B cell (primary cell): Measurements from ENCODE around the gene TTC28. TPM values are rescaled to one million over a fixed set of nuclear protein-coding genes. Genes with fewer than 3 reads are reported as not detected.
"Not testable (repeated sequence)": the region's sequence is repeated elsewhere in the genome, so short reads cannot be mapped to it uniquely, and the experiment has no call there.

Experiments
- ATAC-seq: fragments of 200-7000 bp; cut with Tn5 transposase; one replicate; pipeline ENCODE4 v1.10.0; 2021; ENCODE audit warnings: low read depth, mild to moderate bottlenecking, moderate number of reproducible peaks, moderate library complexity
- CTCF ChIA-PET: fragments of 350-600 bp; sonication (Branson Sonifier 250); formaldehyde crosslinking; loops from one replicate; lab custom pipeline; 2021; ENCODE audit warnings: antibody characterized with exemption, inconsistent platforms; lab: Charles Lee
- POLR2A ChIA-PET: fragments of 350-600 bp; sonication (Branson Sonifier 250); formaldehyde crosslinking; loops from one replicate; lab custom pipeline; 2021; ENCODE audit warnings: antibody characterized with exemption; lab: Charles Lee
- DNase-seq: peaks from one replicate; pipeline ENCODE4 v3.0.0; 2013
- H2AFZ ChIP-seq: 2 replicates; pipeline ENCODE4 v1.6.1; 2012; ENCODE audit warnings: mild to moderate bottlenecking, low read depth, low read length; ENCODE audit not compliant: insufficient read depth, poor library complexity, severe bottlenecking
- H3K27ac ChIP-seq, 2 donors: 1 replicate in 1 of 2; 2 replicates in 1 of 2; pipeline ENCODE4 v1.5.1; 2012 to 2013; ENCODE audit warnings: low read length in 2 of 2, mild to moderate bottlenecking in 2 of 2, moderate library complexity in 1 of 2
- H3K27me3 ChIP-seq, 4 experiments: fragments of 200-600 bp in 1 of 4; sonication (generic) in 1 of 4; replicated peaks in 1 of 4; 1 replicate in 2 of 4; 2 replicates in 2 of 4; pipeline versions ENCODE4 v1.6.1 to v1.7.0; 2013 to 2016; ENCODE audit warnings: low read length in 3 of 4, mild to moderate bottlenecking in 2 of 4, mixed read lengths in 1 of 4, moderate library complexity in 1 of 4; ENCODE audit not compliant: insufficient read depth in 4 of 4, control insufficient read depth in 3 of 4; ENCODE audit errors: control extremely low read depth in 1 of 4
- H3K36me3 ChIP-seq, 2 experiments: replicated peaks in 1 of 2; 1 replicate in 1 of 2; 2 replicates in 1 of 2; pipeline versions ENCODE4 v1.6.1 to v1.7.1; 2013; ENCODE audit warnings: low read length in 1 of 2; ENCODE audit not compliant: insufficient read depth in 2 of 2, control insufficient read depth in 1 of 2; ENCODE audit errors: control extremely low read depth in 1 of 2, extremely low read depth in 1 of 2
- H3K4me1 ChIP-seq, 2 donors: fragments of 200-600 bp in 1 of 2; sonication (generic) in 1 of 2; 1 replicate in 1 of 2; 2 replicates in 1 of 2; pipeline versions ENCODE4 v1.5.1 to v1.6.1; 2013 to 2017; ENCODE audit warnings: low read length in 2 of 2; ENCODE audit not compliant: control insufficient read depth in 2 of 2, insufficient read depth in 2 of 2
- H3K4me2 ChIP-seq: replicated peaks from 2 replicates; pipeline ENCODE3; 2012; ENCODE audit warnings: mild to moderate bottlenecking, low read depth, low read length; ENCODE audit not compliant: poor library complexity, severe bottlenecking
- H3K4me3 ChIP-seq, 5 experiments: fragments of 200-600 bp in 1 of 5; sonication (generic) in 1 of 5; 1 replicate in 3 of 5; 2 replicates in 2 of 5; pipeline versions ENCODE4 v1.5.1 to v1.7.0; 2011 to 2016; ENCODE audit warnings: low read length in 4 of 5, mild to moderate bottlenecking in 4 of 5, low read depth in 2 of 5, control low read depth in 1 of 5, moderate library complexity in 1 of 5; ENCODE audit not compliant: insufficient read depth in 1 of 5; ENCODE audit errors: control extremely low read depth in 1 of 5, extremely low read depth in 1 of 5
- H3K79me2 ChIP-seq: fragments of 200-600 bp; sonication (generic); one replicate; pipeline ENCODE4 v1.6.0; 2016; ENCODE audit warnings: low read length; ENCODE audit not compliant: control insufficient read depth, insufficient read depth
- H3K9ac ChIP-seq: fragments of 200-600 bp; sonication (generic); 2 replicates; pipeline ENCODE4 v1.6.1; 2017; ENCODE audit warnings: mild to moderate bottlenecking, low read length, moderate library complexity
- H3K9me3 ChIP-seq, 3 donors: one replicate each; pipeline versions ENCODE4 v1.6.1 to v1.7.1; 2013; ENCODE audit warnings: low read length in 2 of 3; ENCODE audit not compliant: control insufficient read depth in 2 of 3, insufficient read depth in 1 of 3; ENCODE audit errors: control extremely low read depth in 1 of 3
- H4K20me1 ChIP-seq: 2 replicates; pipeline ENCODE4 v1.6.0; 2012; ENCODE audit warnings: mild to moderate bottlenecking, low read length; ENCODE audit not compliant: insufficient read depth, control insufficient read depth, poor library complexity, severe bottlenecking
- H3K27ac Mint-ChIP-seq: one replicate; pipeline ENCODE4 v1.8.0; 2021; ENCODE audit warnings: mixed read lengths
- H3K27me3 Mint-ChIP-seq: one replicate; pipeline ENCODE4 v1.8.0; 2021; ENCODE audit warnings: mixed read lengths
- H3K4me1 Mint-ChIP-seq: one replicate; pipeline ENCODE4 v1.8.0; 2021; ENCODE audit warnings: mixed read lengths
- H3K4me3 Mint-ChIP-seq: one replicate; pipeline ENCODE4 v1.8.0; 2021; ENCODE audit warnings: mixed read lengths
- H3K9me3 Mint-ChIP-seq: one replicate; pipeline ENCODE4 v1.8.0; 2022; ENCODE audit warnings: mixed read lengths; ENCODE audit not compliant: insufficient read depth
- WGBS: methylation state at CpG from one replicate; pipeline ENCODE4 v1.1.5; 2013; ENCODE audit warnings: missing lambda C conversion rate; ENCODE audit not compliant: insufficient coverage; 5-methylcytosine and 5-hydroxymethylcytosine counted together
- intact Hi-C: fragments of 100-400 bp; cut with micrococcal nuclease; formaldehyde crosslinking; loops from one replicate; pipeline ENCODE4 v1.10.0; 2022
- polyA plus RNA-seq: library from polyadenylated mRNA; depleted of rRNA; stranded (reverse); fragments of >200 nt; gene quantifications from 2 replicates; pipeline ENCODE4 v1.2.3, GENCODE V29; 2012
- total RNA-seq, 2 donors: library from RNA; stranded (reverse); fragments of 120-200 nt in 1 of 2; gene quantifications; 1 replicate in 1 of 2; 2 replicates in 1 of 2; pipeline versions ENCODE4 v1.2.3 to v1.2.4, GENCODE V29; 2013 to 2022
- TF ChIP-seq, protein P1 (sequence below): fragments of 200-600 bp; IDR thresholded peaks from one replicate; pipeline ENCODE4 v1.8.0; 2022; ENCODE audit warnings: antibody characterized with exemption, mild to moderate bottlenecking

Gene TTC28
- total and polyA plus RNA-seq, 2 donors (not counting 1 experiment from before 2014, with no cell fraction given) = 4.5 to 7.3 TPM

DNA sequence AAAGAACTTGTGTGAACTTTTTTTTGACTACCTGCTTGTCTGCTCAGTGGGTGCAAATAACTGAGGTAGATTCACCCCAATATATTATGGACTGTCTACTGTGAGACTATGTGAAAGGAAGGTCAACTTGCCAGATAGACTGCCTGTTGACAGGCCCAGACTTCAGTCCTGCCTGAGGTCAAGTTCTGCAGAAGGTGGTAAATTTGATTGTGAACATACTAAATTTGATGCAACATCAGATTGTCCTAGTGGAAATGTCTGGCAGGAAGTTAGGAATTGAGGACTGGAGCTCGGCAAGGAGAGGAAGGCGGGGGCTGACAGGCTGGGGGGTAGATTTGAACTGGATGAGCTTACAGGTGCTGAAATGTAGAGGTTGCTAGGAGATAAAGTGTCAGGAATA lies 140.7 kb downstream of the TTC28 start:
- no peaks in the 10 kb centered on the region for H3K27me3 Mint-ChIP-seq
- Histone ChIP-seq H2AFZ (no peak overlapping the region), H3K79me2 (no peaks in the 10 kb centered on the region), H3K9me3 (peaks cover 0 to 6% (median 2%) of the 10 kb centered on the region in 3 donors), H3K4me2 (no peak overlapping the region), H3K27ac (no peak overlapping the region), H3K9ac (no peak overlapping the region), H3K36me3 (no peaks in the 10 kb centered on the region), H3K4me1 (no peaks in the 10 kb centered on the region), H4K20me1 (no peaks in the 10 kb centered on the region), H3K4me3 (no peak overlapping the region), H3K27me3 (no peaks in the 10 kb centered on the region)
- no peak overlapping the region for H3K4me3 Mint-ChIP-seq
- H3K9me3 Mint-ChIP-seq = no peaks in the 10 kb centered on the region
- ATAC-seq = no peak
- intact Hi-C loops = no loop called here
- DNase-seq = no peak
- no peak overlapping the region for H3K27ac Mint-ChIP-seq
- TF ChIP-seq, protein P1, sequence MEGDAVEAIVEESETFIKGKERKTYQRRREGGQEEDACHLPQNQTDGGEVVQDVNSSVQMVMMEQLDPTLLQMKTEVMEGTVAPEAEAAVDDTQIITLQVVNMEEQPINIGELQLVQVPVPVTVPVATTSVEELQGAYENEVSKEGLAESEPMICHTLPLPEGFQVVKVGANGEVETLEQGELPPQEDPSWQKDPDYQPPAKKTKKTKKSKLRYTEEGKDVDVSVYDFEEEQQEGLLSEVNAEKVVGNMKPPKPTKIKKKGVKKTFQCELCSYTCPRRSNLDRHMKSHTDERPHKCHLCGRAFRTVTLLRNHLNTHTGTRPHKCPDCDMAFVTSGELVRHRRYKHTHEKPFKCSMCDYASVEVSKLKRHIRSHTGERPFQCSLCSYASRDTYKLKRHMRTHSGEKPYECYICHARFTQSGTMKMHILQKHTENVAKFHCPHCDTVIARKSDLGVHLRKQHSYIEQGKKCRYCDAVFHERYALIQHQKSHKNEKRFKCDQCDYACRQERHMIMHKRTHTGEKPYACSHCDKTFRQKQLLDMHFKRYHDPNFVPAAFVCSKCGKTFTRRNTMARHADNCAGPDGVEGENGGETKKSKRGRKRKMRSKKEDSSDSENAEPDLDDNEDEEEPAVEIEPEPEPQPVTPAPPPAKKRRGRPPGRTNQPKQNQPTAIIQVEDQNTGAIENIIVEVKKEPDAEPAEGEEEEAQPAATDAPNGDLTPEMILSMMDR = no peak
- ChIA-PET CTCF (no interaction called here), POLR2A (no interaction called here)
- 100% methylated on average over 2 of the region's 2 CpGs for WGBS
- no peaks in the 10 kb centered on the region for H3K4me1 Mint-ChIP-seq

DNA sequence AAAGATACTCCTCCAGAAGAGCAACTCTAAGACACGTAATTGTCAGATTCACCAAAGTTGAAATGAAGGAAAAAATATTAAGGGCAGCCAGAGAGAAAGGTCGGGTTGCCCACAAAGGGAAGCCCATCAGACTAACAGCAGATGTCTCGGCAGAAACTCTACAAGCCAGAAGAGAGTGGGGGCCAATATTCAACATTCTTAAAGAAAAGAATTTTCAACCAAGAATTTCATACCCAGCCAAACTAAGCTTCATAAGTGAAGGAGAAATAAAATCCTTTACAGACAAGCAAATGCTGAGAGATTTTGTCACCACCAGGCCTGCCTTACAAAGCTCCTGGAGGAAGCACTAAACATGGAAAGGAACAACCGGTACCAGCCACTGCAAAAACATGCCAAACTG lies 149.1 kb downstream of the TTC28 start:
- H3K4me1 ChIP-seq, H3K27me3 Mint-ChIP-seq, H4K20me1 ChIP-seq, H3K27ac Mint-ChIP-seq, H3K79me2 ChIP-seq, H3K4me3 Mint-ChIP-seq, ATAC-seq, CTCF ChIA-PET, POLR2A ChIA-PET, H3K27me3 ChIP-seq, intact Hi-C loops, H3K27ac ChIP-seq, H3K9ac ChIP-seq, H3K4me3 ChIP-seq, H3K9me3 Mint-ChIP-seq, H3K9me3 ChIP-seq, H2AFZ ChIP-seq, H3K4me2 ChIP-seq, H3K36me3 ChIP-seq, DNase-seq, H3K4me1 Mint-ChIP-seq: not testable (repeated sequence)
- WGBS = no CpG with 5 or more reads among the region's 4 CpGs

DNA sequence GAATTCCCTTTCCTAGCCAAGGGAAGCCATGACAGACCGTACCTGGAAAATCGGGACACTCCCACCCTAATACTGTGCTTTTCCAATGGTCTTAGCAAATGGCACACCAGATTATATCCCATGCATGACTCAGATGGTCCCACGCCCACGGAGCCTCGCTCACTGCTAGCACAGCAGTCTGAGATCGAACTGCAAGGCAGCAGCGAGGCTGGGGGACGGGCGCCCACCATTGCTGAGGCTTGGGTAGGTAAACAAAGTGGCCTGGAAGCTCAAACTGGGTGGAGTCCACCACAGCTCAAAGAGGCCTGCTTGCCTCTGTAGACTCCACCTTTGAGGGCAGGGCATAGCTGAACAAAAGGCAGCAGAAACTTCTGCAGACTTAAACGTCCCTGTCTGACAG lies 150.5 kb downstream of the TTC28 start:
- ATAC-seq, H2AFZ ChIP-seq: not testable (repeated sequence)

More for the DNA sequence above, 150.5 kb downstream of the TTC28 start:
- CTCF ChIA-PET, H3K4me1 ChIP-seq, H3K36me3 ChIP-seq, H3K9me3 Mint-ChIP-seq, H3K4me3 Mint-ChIP-seq, H3K79me2 ChIP-seq, H3K27ac Mint-ChIP-seq, H3K27me3 ChIP-seq, H3K4me2 ChIP-seq, DNase-seq, intact Hi-C loops, H3K4me3 ChIP-seq, H3K9me3 ChIP-seq, H3K27me3 Mint-ChIP-seq, POLR2A ChIA-PET, H3K4me1 Mint-ChIP-seq, H4K20me1 ChIP-seq, H3K9ac ChIP-seq, H3K27ac ChIP-seq: not testable (repeated sequence)
- WGBS = 100% methylated on average over 3 of the region's 10 CpGs
